Measurements from ENCODE around the gene LRRC8A. TPM values are rescaled to one million over a fixed set of nuclear protein-coding genes. Genes with fewer than 3 reads are reported as not detected.

The LRRC8A gene
- total and polyA plus RNA-seq, 2 of the 8 experiments (the other 6 are each of a cell fraction or from before 2014, with no cell fraction given), result 103 to 111 TPM

DNA sequence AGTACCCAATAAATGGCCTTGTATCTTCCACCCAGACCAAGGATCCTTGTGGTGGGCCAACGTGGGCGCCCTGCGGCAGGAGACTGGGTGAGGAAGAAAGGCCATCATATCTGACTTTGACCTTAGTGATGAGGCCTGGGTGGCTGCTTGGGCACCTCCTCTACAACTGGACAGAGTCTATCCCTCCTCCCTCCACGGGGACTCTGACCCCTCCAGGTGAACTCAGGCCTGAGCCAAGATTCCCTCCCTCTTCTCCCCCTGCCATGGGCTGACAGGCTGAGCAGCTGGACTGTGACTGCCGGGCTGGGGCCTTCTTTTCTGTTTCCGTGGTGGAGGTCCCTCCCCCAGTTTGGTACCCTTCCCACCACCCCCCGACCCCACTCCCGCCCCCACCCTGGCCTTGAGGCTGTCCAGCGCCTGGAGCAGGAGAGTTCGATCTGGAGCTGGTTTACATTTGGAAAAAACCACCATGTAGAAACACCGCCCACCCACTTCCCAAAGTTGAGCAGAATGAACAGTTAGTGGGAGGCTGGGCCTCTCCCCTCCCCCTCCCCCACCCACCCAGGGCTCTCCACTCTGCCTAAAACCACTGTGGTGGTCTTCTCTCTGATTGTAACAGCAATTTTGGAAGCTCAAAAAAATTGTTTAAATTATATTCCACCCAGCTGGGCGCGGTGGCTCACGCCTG is 37.6 kb downstream of the LRRC8A start:
- Histone ChIP-seq H3K27me3 (replicated peaks in 1 of 4; ENCODE audit: control insufficient read depth in 3 of 4, extremely low read depth in 1 of 4, insufficient read depth in 3 of 4, low read length in 3 of 4) (no peaks in the 10 kb centered on the region), H2BK5ac (ENCODE audit: low read depth, low read length) (no peak overlapping the region), H2AFZ (ENCODE audit: low read length) (no peak overlapping the region), H3K4me1 (replicated peaks in 1 of 4; ENCODE audit: control insufficient read depth in 3 of 4, insufficient read depth in 4 of 4, low read length in 3 of 4) (peaks cover 0 to 10% (median 4%) of the 10 kb centered on the region in 4 experiments; a peak in 5 of 7 replicates), H4K20me1 (replicated peaks in 1 of 2; ENCODE audit: control insufficient read depth in 1 of 2, insufficient read depth in 2 of 2, low read length in 2 of 2) (peaks cover 3 to 8% of the 10 kb centered on the region in 2 experiments), H4K8ac (ENCODE audit: extremely low read depth, insufficient read depth, low read length) (no peak overlapping the region), H3K27ac (ENCODE audit: low read depth, low read length) (no peak overlapping the region), H4K91ac (replicated peaks; ENCODE audit: insufficient read length, low read length) (no peak overlapping the region), H3K56ac (replicated peaks; ENCODE audit: insufficient read length, low read depth, low read length) (no peak overlapping the region), H4K5ac (ENCODE audit: insufficient read length, low read depth, low read length) (no peak overlapping the region), H3K4ac (replicated peaks; ENCODE audit: insufficient read length, low read depth, low read length) (no peak overlapping the region), H2AK5ac (ENCODE audit: low read depth, low read length) (no peak overlapping the region), H3K23ac (ENCODE audit: insufficient read length) (no peak overlapping the region), H2BK120ac (replicated peaks; ENCODE audit: low read depth, low read length) (no peak overlapping the region), H3K79me1 (ENCODE audit: low read depth, low read length) (no peaks in the 10 kb centered on the region), H2BK15ac (ENCODE audit: low read length) (no peak overlapping the region), H3K14ac (ENCODE audit: insufficient read length) (no peak overlapping the region), H3K4me3 (ENCODE audit: extremely low read depth in 1 of 4, insufficient read depth in 2 of 4, low read depth in 3 of 4, low read length in 4 of 4) (no peak overlapping the region), H3K9ac (replicated peaks in 1 of 4; ENCODE audit: extremely low read depth in 1 of 4, low read depth in 3 of 4, low read length in 3 of 4) (no peak overlapping the region), H3K18ac (ENCODE audit: extremely low read depth, low read length) (no peak overlapping the region), H2BK20ac (ENCODE audit: low read length) (no peak overlapping the region), H3K36me3 (ENCODE audit: control insufficient read depth in 2 of 4, insufficient read depth in 4 of 4, low read length in 3 of 4) (peaks cover 0 to 23% (median 19%) of the 10 kb centered on the region in 4 experiments), H3K9me3 (ENCODE audit: insufficient read depth in 2 of 2, low read depth in 1 of 2, low read length in 1 of 2) (no peaks in the 10 kb centered on the region), H3K4me2 (ENCODE audit: insufficient read depth in 1 of 2, low read depth in 2 of 2, low read length in 2 of 2) (no peak overlapping the region), H2BK12ac (ENCODE audit: low read depth, low read length) (no peak overlapping the region), H3K23me2 (ENCODE audit: low read depth, low read length) (peaks cover 2% of the 10 kb centered on the region; the same call in 1 of the 2 replicates), H3K79me2 (ENCODE audit: control insufficient read depth in 1 of 2, insufficient read depth in 2 of 2, low read length in 2 of 2) (peaks cover 0 to 7% of the 10 kb centered on the region in 2 experiments; a peak in 1 of 4 replicates)
- DNase-seq (ENCODE audit: low read depth in 1 of 2, low spot score in 2 of 2), result no peak
- 92% methylated on average over 9 of the region's 14 CpGs; no CpG with 5 or more reads in 1 of the 2 experiments for WGBS, 2 experiments (ENCODE audit: extremely low coverage in 1 of 2, insufficient coverage in 1 of 2, insufficient read length in 1 of 2, insufficient replicate concordance in 2 of 2, low coverage in 1 of 2, low lambda C conversion rate in 2 of 2, missing lambda C conversion rate in 1 of 2)
- FAIRE-seq, result no peak
- CTCF ChIA-PET (ENCODE audit: partially characterized antibody), result interaction anchor here (0.6 to 2.6 kb wide), 4 partner anchors 10 to 136 kb away, joined by 3 to 10 read pairs (median 4); no protein-coding TSS in a partner anchor
- POLR2A ChIA-PET (ENCODE audit: partially characterized antibody), result interaction anchor here (1.1 to 2.9 kb wide), 8 partner anchors 8 to 222 kb away, joined by 3 to 18 read pairs (median 4); partner anchors contain the start of genes KYAT1 and LRRC8A
- TF ChIP-seq E2F6 (IDR thresholded peaks at IDR 0.05) (no peak), RXRA (IDR thresholded peaks at IDR 0.05; ENCODE audit: insufficient read depth, low read depth, low read length) (no peak), HDAC2 (IDR thresholded peaks at IDR 0.05; ENCODE audit: borderline replicate concordance in 1 of 2, low read depth in 2 of 2, low read length in 2 of 2) (no peak), CBX5 (IDR thresholded peaks at IDR 0.05; ENCODE audit: low read depth, low read length) (no peak), BRCA1 (IDR thresholded peaks at IDR 0.05; ENCODE audit: low read depth, low read length) (no peak), SRF (IDR thresholded peaks at IDR 0.05; ENCODE audit: low read depth, low read length) (no peak), CREB1 (IDR thresholded peaks at IDR 0.05) (no peak), MAFK (IDR thresholded peaks at IDR 0.05; ENCODE audit: low read depth, low read length) (no peak), SP4 (IDR thresholded peaks at IDR 0.05; ENCODE audit: low read length) (no peak), TAF1 (IDR thresholded peaks at IDR 0.05; ENCODE audit: low read depth, low read length) (no peak), CTBP2 (IDR thresholded peaks at IDR 0.05; ENCODE audit: borderline replicate concordance, insufficient read depth, insufficient read length, low read length) (no peak), BCL11A (IDR thresholded peaks at IDR 0.05; ENCODE audit: low read depth in 2 of 2, low read length in 2 of 2) (no peak)
